Stimulated activated CD8-positive, alpha-beta memory T cell treated with anti-CD3 and anti-CD28 coated beads, Interleukin-12 subunit alpha, Interleukin-12 subunit beta, amount 100 ng/mL, for 24 hours (primary cell): ENCODE results near the gene TESK2.
"Not testable (repeated sequence)": the region's sequence is repeated elsewhere in the genome, so short reads cannot be mapped to it uniquely, and the experiment has no call there.

Experiments used
- DNase-seq: peaks from one replicate; pipeline ENCODE4 v3.0.0-alpha.2; 2020; ENCODE audit errors: extremely low read depth

Gene TESK2

GRCh38 chr1:45411510-45411899 lies 79.5 kb downstream of the TESK2 start:
- no peak for DNase-seq

DNA sequence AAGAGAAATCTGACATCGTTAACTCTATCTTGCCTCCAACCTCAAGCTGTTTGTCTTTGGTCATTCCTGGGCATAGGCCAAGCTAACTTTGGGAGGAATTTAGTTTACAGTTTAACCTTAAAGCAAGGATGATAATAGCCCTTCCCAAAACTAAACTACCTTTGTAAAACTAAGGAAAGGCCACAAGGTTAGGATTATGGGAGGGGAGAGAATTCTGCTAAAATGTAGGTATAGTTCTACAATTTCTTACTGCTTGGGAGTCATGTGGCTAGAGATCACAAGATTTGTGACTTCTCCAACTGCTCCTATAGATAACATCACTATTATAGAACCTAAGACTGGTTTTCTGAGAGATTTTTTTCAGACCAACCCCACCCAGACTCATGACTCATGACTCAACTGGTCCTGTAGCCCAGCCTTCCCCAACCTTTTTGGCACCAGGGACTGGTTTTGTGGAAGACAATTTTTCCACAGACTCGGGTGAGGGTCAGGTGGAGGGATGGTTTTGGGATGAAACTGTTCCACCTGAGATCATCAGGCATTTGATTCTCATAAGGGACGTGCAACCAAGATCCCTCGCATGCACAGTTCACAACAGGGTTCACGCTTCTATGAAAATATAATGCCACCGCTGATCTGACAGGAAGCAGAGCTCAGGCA lies 80.0 kb downstream of the TESK2 start:
- DNase-seq: no peak

GRCh38 chr1:45409276-45409675 lies 81.7 kb downstream of the TESK2 start:
- no peak for DNase-seq

- DNase-seq: no peak
Measured at GRCh38 chr1:45407629-45408287, 83.2 kb downstream of the TESK2 start.

DNA sequence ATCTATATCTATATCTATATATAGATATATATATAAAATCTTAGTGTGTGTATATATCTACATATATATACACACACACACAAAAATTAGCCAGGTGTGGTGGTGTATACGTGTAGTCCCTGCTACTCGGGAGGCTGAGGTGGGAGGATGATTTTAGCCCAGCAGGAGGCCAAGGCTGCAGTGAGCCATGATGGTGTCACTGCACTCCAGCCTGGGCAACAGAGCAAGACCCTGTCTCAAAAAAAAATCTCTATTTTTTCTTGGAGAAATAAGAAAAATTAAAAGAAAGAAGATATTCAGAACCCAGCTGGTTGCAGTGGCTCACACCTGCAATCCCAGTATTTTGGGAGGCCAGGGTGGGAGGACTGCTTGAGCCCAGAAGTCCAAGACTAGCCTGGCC lies 85.3 kb downstream of the TESK2 start:
- no peak for DNase-seq

- no peak for DNase-seq
Measured at GRCh38 chr1:45403718-45404117, 87.2 kb downstream of the TESK2 start.

DNA sequence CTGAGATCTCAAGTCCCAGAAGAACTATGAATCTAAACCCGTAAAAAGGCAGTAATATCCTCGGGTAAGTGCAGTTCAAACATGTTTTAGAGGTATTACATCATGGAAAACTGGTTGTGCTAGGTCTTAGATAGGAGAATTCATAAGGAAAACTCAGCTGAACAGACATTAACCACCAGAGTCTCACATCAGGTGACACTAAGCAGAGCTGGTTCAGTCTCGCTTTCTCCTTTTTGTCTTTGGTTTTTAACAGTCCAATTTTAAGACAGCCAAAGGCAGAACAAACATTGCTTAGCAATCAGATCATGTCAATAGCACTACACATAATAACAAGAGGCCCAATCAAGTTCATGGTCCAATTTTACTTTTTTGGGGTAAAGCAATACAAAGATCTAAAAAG lies 87.7 kb downstream of the TESK2 start:
- DNase-seq: no peak

- DNase-seq: no peak
Measured at GRCh38 chr1:45401524-45401923, 89.4 kb downstream of the TESK2 start.

- DNase-seq: no peak
Measured at GRCh38 chr1:45400049-45400448, 90.9 kb downstream of the TESK2 start.

- no peak for DNase-seq
Measured at GRCh38 chr1:45397285-45397684, 93.7 kb downstream of the TESK2 start.

DNA sequence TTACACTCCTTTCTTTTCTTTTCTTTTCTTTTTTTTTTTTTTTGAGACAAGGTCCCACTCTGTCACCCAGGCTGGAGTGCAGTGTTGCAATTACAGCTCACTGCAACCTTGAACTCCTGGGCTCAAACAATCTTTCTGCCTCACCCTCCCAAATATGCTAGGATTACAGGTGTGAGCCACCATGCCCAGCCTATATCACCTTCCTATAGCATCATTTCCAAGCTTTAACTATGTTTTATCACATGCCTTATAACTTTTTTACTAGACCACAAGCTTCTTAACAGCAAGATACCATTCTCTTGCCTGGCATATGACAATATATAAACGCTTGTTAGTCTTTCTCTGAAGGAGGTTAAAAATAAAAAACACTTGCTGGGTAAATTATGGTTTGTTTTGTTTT lies 95.4 kb downstream of the TESK2 start:
- no peak for DNase-seq

DNA sequence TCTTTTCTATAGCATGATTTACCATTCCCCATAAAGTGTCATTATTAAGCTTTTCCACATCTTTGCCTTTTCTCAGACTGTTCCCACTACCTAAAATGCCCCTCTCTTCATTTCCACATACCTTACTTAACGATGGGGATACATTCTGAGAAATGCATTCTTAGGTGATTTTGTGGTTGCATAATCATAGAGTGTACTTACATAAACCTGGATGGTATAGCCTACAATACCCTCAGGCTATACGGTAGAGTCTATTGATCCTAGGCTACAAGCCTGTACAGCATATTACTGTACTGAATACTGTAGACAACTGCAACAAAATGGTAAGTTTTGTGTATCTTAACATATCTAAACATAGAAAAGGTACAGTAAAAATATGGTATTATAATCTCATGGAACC lies 95.9 kb downstream of the TESK2 start:
- DNase-seq: no peak

DNA sequence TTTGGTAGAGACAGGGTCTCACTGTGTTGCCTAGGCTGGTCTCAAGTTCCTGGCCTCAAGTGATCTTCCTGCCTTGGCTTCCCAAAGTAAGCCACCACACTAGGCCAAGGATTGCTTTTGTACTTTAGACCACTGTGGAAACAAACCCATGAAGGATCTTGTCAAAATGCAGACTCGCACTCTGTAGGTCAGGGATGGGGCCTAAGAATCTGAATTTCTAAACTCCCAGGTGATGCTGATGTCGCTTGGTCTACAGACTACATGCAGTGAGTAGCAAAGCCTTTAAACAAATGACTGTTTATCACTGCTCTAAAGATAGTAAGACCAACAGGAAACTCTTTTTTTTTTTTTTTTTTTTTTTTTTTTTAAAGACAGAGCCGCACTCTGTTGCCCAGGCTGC lies 96.6 kb downstream of the TESK2 start:
- no peak for DNase-seq

DNA sequence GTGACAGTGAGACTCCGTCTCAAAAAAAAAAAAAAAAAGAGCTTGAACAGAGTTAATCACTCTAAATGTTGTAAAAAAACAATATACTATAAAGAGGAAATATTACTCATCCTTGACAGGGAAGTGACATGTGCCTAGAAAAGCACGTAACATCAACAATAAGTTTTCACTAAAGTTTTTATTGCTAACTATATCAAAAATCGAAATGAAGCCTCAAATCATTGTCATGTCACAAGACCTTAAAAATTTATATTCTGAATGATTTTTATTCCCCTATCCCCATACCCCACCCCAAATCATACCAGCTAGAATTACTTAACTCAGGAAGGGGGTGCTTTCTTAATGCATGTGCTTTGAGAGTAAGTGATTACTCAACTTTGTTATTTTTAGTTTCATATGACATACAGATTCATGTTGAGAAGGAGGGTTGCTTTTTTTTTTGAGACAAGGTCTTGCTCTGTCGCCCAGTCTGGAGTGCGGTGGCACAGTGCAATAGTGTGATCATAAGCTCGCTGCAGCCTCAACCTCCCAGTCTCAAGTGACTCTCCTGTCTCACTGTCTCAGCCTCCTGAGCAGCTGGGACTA lies 97.2 kb downstream of the TESK2 start:
- DNase-seq: no peak

GRCh38 chr1:45386219-45386618 lies 104.7 kb downstream of the TESK2 start:
- DNase-seq: no peak

DNA sequence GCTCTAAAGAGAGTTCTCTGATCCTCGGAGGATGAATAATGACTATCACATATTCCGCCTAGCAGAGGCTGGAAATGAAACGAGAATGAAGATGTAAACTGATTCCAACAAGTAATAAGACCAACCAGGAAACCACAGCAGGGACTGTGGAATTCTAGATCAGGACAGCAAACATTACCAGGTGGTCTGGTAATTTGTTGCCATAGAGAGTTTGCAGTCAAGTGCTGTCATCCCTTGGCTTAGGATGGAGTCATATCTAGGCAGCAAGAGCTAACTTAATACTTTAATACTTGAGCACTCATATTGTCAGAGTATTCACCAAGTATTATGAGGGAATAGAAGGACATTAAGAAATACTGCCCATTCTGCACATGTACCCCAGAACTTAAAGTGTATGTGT lies 105.7 kb downstream of the TESK2 start:
- DNase-seq: no peak

DNA sequence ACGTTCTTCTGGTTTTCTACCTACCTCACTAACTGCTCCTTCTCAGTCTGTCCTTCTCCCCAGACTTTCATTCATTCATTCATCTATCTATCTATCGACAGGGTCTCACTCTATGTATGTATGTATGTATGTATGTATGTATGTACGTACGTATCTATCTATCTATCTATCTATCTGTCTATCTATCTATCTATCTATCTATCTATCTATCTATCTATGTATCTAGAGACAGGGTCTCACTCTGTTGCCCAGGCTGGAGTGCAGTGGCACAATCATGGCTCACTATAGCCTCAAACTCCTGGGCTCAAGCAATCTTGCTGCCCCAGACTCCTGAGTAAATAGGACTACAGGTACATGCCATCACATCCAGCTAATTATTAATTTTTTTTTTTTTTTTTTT lies 106.8 kb downstream of the TESK2 start:
- DNase-seq: not testable (repeated sequence)

DNA sequence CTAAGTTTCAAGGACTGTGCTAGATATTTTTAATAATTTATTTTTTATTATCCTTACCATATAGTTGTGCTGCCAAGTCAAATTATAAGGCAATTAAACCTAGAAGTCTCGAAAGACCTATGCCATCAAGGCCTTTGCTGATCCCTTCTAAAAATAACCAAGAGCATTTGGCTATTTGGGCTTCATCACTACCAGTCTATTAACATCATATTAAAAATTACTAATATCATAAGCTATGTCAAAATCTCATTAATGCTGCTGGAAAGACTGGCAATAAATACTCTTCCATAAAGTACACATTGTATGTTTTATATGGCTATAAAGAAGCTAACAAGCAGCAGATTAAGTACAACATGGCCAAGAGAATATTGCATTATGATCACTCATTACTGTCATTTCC lies 107.8 kb downstream of the TESK2 start:
- no peak for DNase-seq

DNA sequence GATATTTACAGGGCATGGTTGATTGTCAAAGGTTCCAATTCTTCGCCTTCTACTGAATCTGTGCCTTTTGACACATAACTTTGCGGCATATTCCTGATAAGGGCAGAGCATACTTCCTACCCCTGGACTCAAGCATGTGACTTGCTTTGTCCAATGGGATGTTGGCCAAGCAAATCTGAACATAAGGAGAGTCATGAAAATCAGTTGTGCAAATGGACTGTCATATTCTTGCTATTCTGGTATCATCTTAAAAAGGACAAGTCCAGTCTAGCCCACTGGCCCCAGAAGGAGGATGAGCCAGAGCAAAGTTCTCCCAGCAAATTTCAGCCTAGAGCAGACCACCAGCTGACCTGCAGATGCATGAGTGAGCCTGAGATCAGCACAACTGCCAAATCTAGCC lies 109.7 kb downstream of the TESK2 start:
- no peak for DNase-seq

DNA sequence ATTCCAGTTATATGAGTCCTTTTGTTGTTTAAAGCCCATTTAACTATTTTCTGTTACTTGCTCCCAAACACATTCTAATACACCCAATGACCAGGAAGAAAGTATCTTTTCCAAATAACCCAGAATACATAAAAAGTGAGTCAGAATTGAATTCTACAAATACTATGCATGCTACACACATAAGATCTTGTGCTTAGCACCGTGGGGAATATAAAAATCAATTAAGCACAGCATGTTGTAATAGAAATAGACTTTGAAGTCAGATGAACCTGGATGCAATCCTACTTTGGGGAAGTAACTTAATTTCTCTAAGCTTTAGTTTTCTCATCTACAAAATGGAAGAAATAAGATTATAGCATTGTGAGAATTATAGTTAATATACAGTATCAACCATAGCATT lies 110.2 kb downstream of the TESK2 start:
- DNase-seq: no peak

DNA sequence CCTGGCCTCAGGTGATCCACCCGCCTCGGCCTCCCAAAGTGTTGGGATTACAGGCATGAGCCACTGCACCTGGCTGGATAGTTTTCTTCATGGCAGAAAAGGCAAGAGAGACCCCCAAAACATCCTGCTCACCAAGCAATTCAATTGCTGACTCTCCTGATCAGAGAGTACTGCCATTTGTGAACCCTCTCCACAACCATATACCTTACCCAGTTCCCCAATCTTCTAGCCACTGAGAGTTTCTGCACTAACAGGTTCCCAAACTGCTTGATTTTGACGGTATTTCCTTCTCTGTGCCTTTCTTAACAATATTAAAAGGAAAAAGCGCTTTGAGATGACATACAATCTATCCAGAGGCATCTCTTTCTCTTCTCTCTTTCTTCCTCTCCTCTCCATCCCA lies 110.8 kb downstream of the TESK2 start:
- DNase-seq: no peak

- no peak for DNase-seq
Measured at GRCh38 chr1:45379524-45379923, 111.4 kb downstream of the TESK2 start.

- no peak for DNase-seq
Measured at GRCh38 chr1:45378184-45378583, 112.8 kb downstream of the TESK2 start.
